ENCODE measurements around the gene KRT6B. TPM values are rescaled to one million over a fixed set of nuclear protein-coding genes. Genes with fewer than 3 reads are reported as not detected.

The KRT6B gene
- total RNA-seq, 2 donors from 2014 or later: not detected

DNA sequence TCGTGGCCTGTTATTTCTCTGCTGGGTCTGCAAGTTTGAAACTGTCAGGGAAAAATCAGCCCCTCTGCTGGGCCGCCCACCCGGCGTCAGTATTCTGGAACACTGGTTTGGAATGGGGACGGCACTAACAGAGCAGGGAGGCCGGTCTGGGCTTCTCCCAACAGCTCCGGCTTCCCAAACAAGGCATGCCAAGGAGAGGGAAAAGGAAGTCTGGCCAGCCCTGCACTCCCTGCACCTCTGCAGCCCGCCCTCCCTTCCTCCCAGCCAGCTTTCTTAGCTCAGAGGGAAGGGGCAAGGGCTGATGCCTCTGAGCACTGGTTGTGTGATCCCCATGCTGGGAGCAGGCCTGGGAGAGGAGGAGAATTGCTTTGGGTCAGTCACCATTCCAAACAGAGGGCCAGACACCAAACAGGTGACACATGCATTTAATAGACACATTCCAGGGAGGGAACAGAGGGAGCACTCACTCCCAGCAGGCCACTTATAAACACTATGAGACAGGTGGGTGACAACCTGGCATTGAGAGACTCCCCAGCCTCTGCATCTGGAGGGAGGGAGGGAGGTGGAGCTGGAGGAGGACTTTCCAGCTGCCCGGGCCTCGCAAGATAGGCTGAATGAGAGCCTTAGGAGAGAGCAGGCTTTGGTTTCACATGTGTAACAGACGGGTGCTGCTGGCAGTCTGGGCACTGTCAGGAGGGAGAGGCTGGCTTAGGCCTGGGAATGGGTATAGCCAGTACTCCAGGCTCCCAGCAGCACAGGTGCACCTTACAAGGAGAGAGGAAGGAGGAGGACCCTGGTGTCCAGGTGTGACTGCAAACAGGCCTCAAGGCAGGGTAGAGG lies 28.1 kb downstream of the KRT6B start:
- Histone ChIP-seq H3K27me3 (no peaks in the 10 kb centered on the region), H3K27ac (peak overlapping the region in 1 of 4 donors; percentile 25), H3K9me3 (no peaks in the 10 kb centered on the region), H3K36me3 (replicated peaks in 1 of 2; ENCODE audit: insufficient read depth in 1 of 2, low read depth in 2 of 2) (no peaks in the 10 kb centered on the region), H3K4me1 (no peaks in the 10 kb centered on the region), H3K4me3 (no peak overlapping the region)
- DNase-seq: no peak
- intact Hi-C loops (cut with DNase I): no loop called here
- TF ChIP-seq, protein P1, sequence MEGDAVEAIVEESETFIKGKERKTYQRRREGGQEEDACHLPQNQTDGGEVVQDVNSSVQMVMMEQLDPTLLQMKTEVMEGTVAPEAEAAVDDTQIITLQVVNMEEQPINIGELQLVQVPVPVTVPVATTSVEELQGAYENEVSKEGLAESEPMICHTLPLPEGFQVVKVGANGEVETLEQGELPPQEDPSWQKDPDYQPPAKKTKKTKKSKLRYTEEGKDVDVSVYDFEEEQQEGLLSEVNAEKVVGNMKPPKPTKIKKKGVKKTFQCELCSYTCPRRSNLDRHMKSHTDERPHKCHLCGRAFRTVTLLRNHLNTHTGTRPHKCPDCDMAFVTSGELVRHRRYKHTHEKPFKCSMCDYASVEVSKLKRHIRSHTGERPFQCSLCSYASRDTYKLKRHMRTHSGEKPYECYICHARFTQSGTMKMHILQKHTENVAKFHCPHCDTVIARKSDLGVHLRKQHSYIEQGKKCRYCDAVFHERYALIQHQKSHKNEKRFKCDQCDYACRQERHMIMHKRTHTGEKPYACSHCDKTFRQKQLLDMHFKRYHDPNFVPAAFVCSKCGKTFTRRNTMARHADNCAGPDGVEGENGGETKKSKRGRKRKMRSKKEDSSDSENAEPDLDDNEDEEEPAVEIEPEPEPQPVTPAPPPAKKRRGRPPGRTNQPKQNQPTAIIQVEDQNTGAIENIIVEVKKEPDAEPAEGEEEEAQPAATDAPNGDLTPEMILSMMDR (IDR thresholded peaks at IDR 0.05): no peak
- TF ChIP-seq POLR2A (IDR thresholded peaks at IDR 0.05): no peak
- WGBS, 2 donors: 68 to 75% methylated on average over 11 of the region's 11 CpGs
- ATAC-seq: no peak

GRCh38 chr12:52423035-52423434 lies 28.9 kb downstream of the KRT6B start:
- intact Hi-C loops (cut with DNase I): no loop called here

DNA sequence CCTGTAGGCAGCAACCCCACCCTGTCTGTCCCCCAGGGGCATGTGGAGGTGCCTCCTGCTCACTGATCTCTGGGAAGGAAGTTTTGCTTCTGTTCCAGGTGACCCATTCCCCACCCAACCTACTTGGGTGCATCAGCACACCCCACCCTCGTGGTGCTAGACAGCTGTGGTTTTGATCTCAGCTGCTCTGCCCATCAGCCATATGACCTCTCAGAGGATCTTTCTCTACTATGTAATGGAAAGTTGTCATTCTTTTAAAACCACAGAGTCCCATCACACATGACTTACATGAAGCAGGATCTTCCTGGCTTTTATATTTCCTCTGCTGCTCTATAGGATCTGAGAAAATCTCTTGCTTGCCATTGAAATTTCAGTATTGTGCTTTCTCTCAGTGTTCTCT lies 32.3 kb downstream of the KRT6B start:
- WGBS, 2 donors: 44 to 80% methylated on average over 1 of the region's 1 CpG
- Histone ChIP-seq H3K27ac (no peak overlapping the region), H3K4me3 (no peak overlapping the region), H3K4me1 (no peaks in the 10 kb centered on the region), H3K36me3 (replicated peaks in 1 of 2; ENCODE audit: insufficient read depth in 1 of 2, low read depth in 2 of 2) (no peaks in the 10 kb centered on the region), H3K27me3 (no peaks in the 10 kb centered on the region), H3K9me3 (no peaks in the 10 kb centered on the region)
- DNase-seq (no peak), ATAC-seq (no peak)
- TF ChIP-seq, protein P1 (IDR thresholded peaks at IDR 0.05): no peak
- TF ChIP-seq POLR2A (IDR thresholded peaks at IDR 0.05): no peak
- intact Hi-C loops (cut with DNase I): no loop called here

More at GRCh38 chr12:52423035-52423434, 28.9 kb downstream of the KRT6B start:
- ATAC-seq (no peak), DNase-seq (peak in 1 of 4 donors; percentile 13)
- H3K27ac ChIP-seq: peak overlapping the region in 1 of 4 donors; percentile 25
- TF ChIP-seq, protein P1 (IDR thresholded peaks at IDR 0.05): no peak
- TF ChIP-seq POLR2A (IDR thresholded peaks at IDR 0.05): no peak
- H3K4me1 ChIP-seq: no peaks in the 10 kb centered on the region
- WGBS, 2 donors: 73 to 75% methylated on average over 6 of the region's 6 CpGs
- H3K4me3 ChIP-seq: no peak overlapping the region
- H3K27me3 ChIP-seq: no peaks in the 10 kb centered on the region
- H3K36me3 ChIP-seq (replicated peaks in 1 of 2; ENCODE audit: insufficient read depth in 1 of 2, low read depth in 2 of 2): no peaks in the 10 kb centered on the region
- H3K9me3 ChIP-seq: no peaks in the 10 kb centered on the region

DNA sequence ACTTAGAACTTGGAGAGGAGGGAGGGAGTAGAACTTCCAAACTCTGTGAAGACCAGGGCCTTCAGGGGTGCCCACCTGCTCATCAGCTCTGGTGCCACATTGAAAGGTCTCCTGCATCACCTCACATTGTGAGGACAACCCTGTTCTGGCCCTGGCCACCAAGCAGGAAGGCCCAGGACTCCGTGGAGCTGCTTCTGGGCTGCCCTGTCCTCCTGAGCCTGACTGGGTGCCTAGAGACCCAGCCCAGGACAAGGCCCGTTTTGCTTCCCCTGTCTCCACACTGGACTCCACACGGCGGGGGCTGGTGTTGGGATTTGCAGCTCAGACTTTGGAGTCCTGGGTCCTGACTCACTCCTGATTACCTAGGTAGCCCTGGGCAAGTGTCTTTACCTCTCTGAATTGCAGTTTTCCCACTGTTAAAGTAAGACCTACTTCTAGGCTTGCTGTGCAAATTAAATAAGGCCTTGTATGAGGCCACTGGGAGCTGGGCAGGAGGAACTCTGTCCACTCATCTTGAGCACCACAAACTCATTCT lies 33.3 kb downstream of the KRT6B start:
- DNase-seq (no peak), ATAC-seq (no peak)
- intact Hi-C loops (cut with DNase I): no loop called here
- Histone ChIP-seq H3K4me1 (no peaks in the 10 kb centered on the region), H3K4me3 (no peak overlapping the region), H3K27ac (no peak overlapping the region), H3K9me3 (no peaks in the 10 kb centered on the region), H3K36me3 (replicated peaks in 1 of 2; ENCODE audit: insufficient read depth in 1 of 2, low read depth in 2 of 2) (no peaks in the 10 kb centered on the region), H3K27me3 (no peaks in the 10 kb centered on the region)
- WGBS, 2 donors: 68 to 78% methylated on average over 4 of the region's 4 CpGs
- TF ChIP-seq, protein P1 (IDR thresholded peaks at IDR 0.05): no peak
- no peak for TF ChIP-seq POLR2A (IDR thresholded peaks at IDR 0.05)
